HL-60 (cell line): ENCODE data around the gene ADGRL3.

ENCODE experiments used
- DNase-seq, 2 experiments: peaks; one replicate each; pipeline ENCODE4 v3.0.0-alpha.2; 2010 to 2020; ENCODE audit warnings: low read depth in 1 of 2, low spot score in 1 of 2
- H3K27ac ChIP-seq: fragments of 250-450 bp; sonication (Bioruptor Pico); replicated peaks from 2 replicates; pipeline ENCODE4 v1.5.1; 2020; ENCODE audit warnings: mild to moderate bottlenecking, moderate library complexity
- H3K27me3 ChIP-seq: fragments of 250-450 bp; sonication (Bioruptor Pico); 2 replicates; pipeline ENCODE4 v1.5.1; 2021; ENCODE audit warnings: mild to moderate bottlenecking, moderate library complexity; ENCODE audit not compliant: insufficient read depth, poor library complexity, severe bottlenecking
- H3K4me3 ChIP-seq: replicated peaks from 2 replicates; pipeline ENCODE4 v1.5.1; 2011; ENCODE audit warnings: mild to moderate bottlenecking, control low read depth, low read length; ENCODE audit not compliant: insufficient read depth
- CTCF ChIP-seq: IDR thresholded peaks from one replicate; pipeline ENCODE4 v1.5.1; 2011; ENCODE audit warnings: low read length, control low read depth, inconsistent platforms; ENCODE audit not compliant: insufficient read depth
- GABPA ChIP-seq: IDR thresholded peaks from 2 replicates; pipeline ENCODE4 v1.6.1; 2012; ENCODE audit warnings: low read depth
- POLR2AphosphoS5 ChIP-seq: IDR thresholded peaks from 2 replicates; pipeline ENCODE4 v1.6.1; 2012; ENCODE audit warnings: low read depth
- REST ChIP-seq: IDR thresholded peaks from 2 replicates; pipeline ENCODE4 v1.6.1; 2012; ENCODE audit warnings: low read depth; ENCODE audit not compliant: insufficient replicate concordance
- SPI1 ChIP-seq: IDR thresholded peaks from 2 replicates; pipeline ENCODE4 v1.6.1; 2012; ENCODE audit warnings: low read depth, mild to moderate bottlenecking, borderline replicate concordance

The ADGRL3 gene

GRCh38 chr4:61493041-61493440 is 292.9 kb downstream of the ADGRL3 start:
- no peak overlapping the region for H3K27ac ChIP-seq
- TF ChIP-seq SPI1 = no peak
- no peak for TF ChIP-seq REST
- TF ChIP-seq CTCF = no peak
- TF ChIP-seq GABPA = no peak
- TF ChIP-seq POLR2AphosphoS5 = no peak
- H3K4me3 ChIP-seq = no peak overlapping the region
- DNase-seq = no peak
- no peaks in the 10 kb centered on the region for H3K27me3 ChIP-seq

- H3K27ac ChIP-seq = no peak overlapping the region
- H3K4me3 ChIP-seq = no peak overlapping the region
- TF ChIP-seq CTCF (no peak), REST (no peak), GABPA (no peak), POLR2AphosphoS5 (no peak), SPI1 (no peak)
- no peaks in the 10 kb centered on the region for H3K27me3 ChIP-seq
- no peak for DNase-seq
Observed at GRCh38 chr4:61493470-61493869, 293.3 kb downstream of the ADGRL3 start.

GRCh38 chr4:61500883-61501282 is 300.8 kb downstream of the ADGRL3 start:
- Histone ChIP-seq H3K4me3 (no peak overlapping the region), H3K27me3 (no peaks in the 10 kb centered on the region), H3K27ac (no peak overlapping the region)
- no peak for DNase-seq
- no peak for TF ChIP-seq POLR2AphosphoS5
- no peak for TF ChIP-seq GABPA
- no peak for TF ChIP-seq REST
- no peak for TF ChIP-seq CTCF
- TF ChIP-seq SPI1 = no peak
